GM12892 (cell line): Measurements from ENCODE around the gene NUPR1.
A peak's percentile ranks its signal among the peaks of the same experiment; 100 is the strongest.
"Not testable (repeated sequence)": the region's sequence is repeated elsewhere in the genome, so short reads cannot be mapped to it uniquely, and the experiment has no call there.

Experiments used
- DNase-seq: peaks from one replicate; pipeline ENCODE4 v3.0.0; 2011; ENCODE audit not compliant: insufficient read length
- FAIRE-seq: peaks from 2 replicates; lab custom pipeline; 2011; peaks lifted over from hg19 to GRCh38; lab: Jason Lieb, UNC
- POLR2A ChIP-seq: IDR thresholded peaks from 2 replicates; pipeline ENCODE4 v1.6.1; 2011; ENCODE audit warnings: low read depth, low read length, control low read depth
- POLR2AphosphoS5 ChIP-seq: IDR thresholded peaks from 2 replicates; pipeline ENCODE4 v1.6.1; 2011; ENCODE audit warnings: low read depth, low read length, control low read depth
- TAF1 ChIP-seq: IDR thresholded peaks from 2 replicates; pipeline ENCODE4 v1.6.1; 2011; ENCODE audit warnings: low read depth, mild to moderate bottlenecking, control low read depth, low read length, borderline replicate concordance

Gene NUPR1

GRCh38 chr16:28569968-28570752, 31.4 kb upstream of the NUPR1 start:
- no peak for TF ChIP-seq TAF1
- no peak for TF ChIP-seq POLR2AphosphoS5
- no peak for TF ChIP-seq POLR2A
- DNase-seq (no peak), FAIRE-seq (no peak)

- DNase-seq, result no peak
- FAIRE-seq, result no peak
- TF ChIP-seq POLR2A, result no peak
- TF ChIP-seq TAF1, result no peak
- TF ChIP-seq POLR2AphosphoS5, result no peak
Observed at GRCh38 chr16:28569021-28569420, 30.2 kb upstream of the NUPR1 start.

GRCh38 chr16:28567292-28567691, 28.5 kb upstream of the NUPR1 start:
- TF ChIP-seq POLR2AphosphoS5 (no peak), TAF1 (no peak), POLR2A (no peak)
- DNase-seq, result no peak
- FAIRE-seq, result no peak

GRCh38 chr16:28566233-28566925, 27.6 kb upstream of the NUPR1 start:
- not testable (repeated sequence) for DNase-seq, FAIRE-seq

- TF ChIP-seq TAF1, result no peak
- TF ChIP-seq POLR2A, result no peak
- no peak for TF ChIP-seq POLR2AphosphoS5
- no peak for DNase-seq
- FAIRE-seq, result no peak
Observed at GRCh38 chr16:28563218-28563617, 24.4 kb upstream of the NUPR1 start.

- no peak for TF ChIP-seq TAF1
- TF ChIP-seq POLR2AphosphoS5, result no peak
- no peak for TF ChIP-seq POLR2A
- FAIRE-seq, result no peak
- DNase-seq, result no peak
Observed at GRCh38 chr16:28562199-28562598, 23.4 kb upstream of the NUPR1 start.

- TF ChIP-seq TAF1 (no peak), POLR2AphosphoS5 (no peak), POLR2A (no peak)
- DNase-seq (no peak), FAIRE-seq (no peak)
Observed at GRCh38 chr16:28561557-28562187, 22.9 kb upstream of the NUPR1 start.

- FAIRE-seq, result no peak
- DNase-seq, result no peak
- TF ChIP-seq POLR2AphosphoS5 (no peak), POLR2A (no peak), TAF1 (no peak)
Observed at GRCh38 chr16:28558456-28558855, 19.7 kb upstream of the NUPR1 start.

- no peak for FAIRE-seq
- DNase-seq, result no peak
- TF ChIP-seq TAF1, result no peak
- no peak for TF ChIP-seq POLR2AphosphoS5
- TF ChIP-seq POLR2A, result no peak
Observed at GRCh38 chr16:28556914-28557320, 18.1 kb upstream of the NUPR1 start.

GRCh38 chr16:28555561-28555960, 16.8 kb upstream of the NUPR1 start:
- no peak for TF ChIP-seq POLR2A
- no peak for DNase-seq
- peak; percentile 40 for FAIRE-seq

- DNase-seq, result no peak
- no peak for FAIRE-seq
- TF ChIP-seq POLR2A, result no peak
- TF ChIP-seq TAF1, result no peak
- no peak for TF ChIP-seq POLR2AphosphoS5
Observed at GRCh38 chr16:28554634-28555423, 16.1 kb upstream of the NUPR1 start.
